Fibroblast of skin of scalp (primary cell): ENCODE results near the gene ANXA2. TPM values are rescaled to one million over a fixed set of nuclear protein-coding genes. Genes with fewer than 3 reads are reported as not detected.
"Not testable (repeated sequence)": the region's sequence is repeated elsewhere in the genome, so short reads cannot be mapped to it uniquely, and the experiment has no call there.

Experiments used
- DNase-seq: peaks from one replicate; pipeline ENCODE4 v3.0.0-alpha.2; 2013
- polyA plus RNA-seq, 2 experiments: library from polyadenylated mRNA; unstranded; fragments of 120-200 nt; gene quantifications; one replicate each; pipeline ENCODE4 v1.2.1, GENCODE V29; 2013; ENCODE audit not compliant: insufficient read length in 2 of 2

Gene ANXA2
- 3,983 TPM for polyA plus RNA-seq (2013, experiment 1 of 2; ENCODE audit: insufficient read length)
- 3,871 TPM for polyA plus RNA-seq (2013, experiment 2 of 2; ENCODE audit: insufficient read length)

DNA sequence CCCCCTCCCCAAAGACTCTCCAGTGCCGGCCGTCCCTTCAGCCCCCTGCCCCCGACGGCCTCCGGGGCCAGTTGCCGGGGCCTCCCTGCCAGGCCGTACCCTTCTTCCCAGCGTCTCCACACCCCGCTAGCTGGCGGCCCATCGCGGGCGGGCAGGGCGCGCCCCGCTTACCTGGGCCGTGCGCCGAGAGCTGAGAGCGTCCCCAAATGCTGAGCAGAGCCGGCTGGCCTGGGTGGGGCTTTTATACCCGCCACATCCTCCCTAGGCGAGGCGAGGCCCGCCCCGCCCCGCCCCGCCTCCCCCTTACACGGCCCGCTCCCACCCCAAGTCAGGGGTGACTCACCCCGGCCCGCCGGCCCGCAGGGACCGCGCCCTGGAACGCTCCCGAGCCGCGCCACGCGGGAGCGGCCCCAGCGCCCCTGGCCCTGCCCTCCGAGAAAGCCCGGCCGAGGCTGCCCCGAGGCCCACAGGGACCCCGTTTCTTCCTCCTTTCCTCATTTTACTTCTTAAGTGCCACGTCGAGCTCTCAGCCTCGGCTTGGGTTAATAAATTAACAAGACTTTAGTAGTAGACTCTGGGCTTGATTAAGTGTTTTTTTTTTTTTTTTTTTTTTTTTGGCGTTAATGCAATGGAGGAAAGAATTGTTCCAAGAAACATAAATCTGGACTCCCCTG, at the start of gene ANXA2:
TSS of gene ANXA2 (minus strand) at position 215 of the 674 bp plus-strand sequence. CDS start 11,911 bp downstream, outside the sequence.
- peak; percentile 96 for DNase-seq

DNA sequence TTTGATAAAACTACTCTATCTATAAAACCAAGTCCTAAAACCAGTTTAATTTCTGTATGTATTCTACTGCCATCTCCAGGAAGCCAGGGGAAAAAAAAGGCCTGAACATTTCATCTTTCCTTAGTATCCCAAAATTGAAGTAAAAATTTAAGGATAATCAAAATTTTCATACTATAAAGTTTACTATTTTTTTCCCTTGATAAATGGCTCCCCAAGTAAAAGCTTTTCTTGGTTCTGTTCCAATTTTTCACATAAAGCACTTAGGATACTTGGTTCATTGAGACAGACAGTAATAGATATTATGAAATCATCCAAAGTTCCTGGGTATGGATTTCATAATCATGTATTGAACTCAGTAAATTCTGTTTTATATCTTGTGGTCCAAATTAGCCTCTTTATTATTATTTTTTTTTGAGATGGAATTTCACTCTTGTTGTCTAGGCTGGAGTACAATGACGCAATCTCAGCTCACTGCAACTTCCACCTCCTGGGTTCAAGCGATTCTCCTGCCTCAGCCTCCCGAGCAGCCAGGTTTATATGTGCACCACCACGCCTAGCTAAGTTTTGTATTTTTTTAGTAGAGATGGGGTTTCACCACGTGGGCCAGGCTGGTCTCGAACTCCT, 46.6 kb upstream of the ANXA2 start:
- peak; percentile 57 for DNase-seq

DNA sequence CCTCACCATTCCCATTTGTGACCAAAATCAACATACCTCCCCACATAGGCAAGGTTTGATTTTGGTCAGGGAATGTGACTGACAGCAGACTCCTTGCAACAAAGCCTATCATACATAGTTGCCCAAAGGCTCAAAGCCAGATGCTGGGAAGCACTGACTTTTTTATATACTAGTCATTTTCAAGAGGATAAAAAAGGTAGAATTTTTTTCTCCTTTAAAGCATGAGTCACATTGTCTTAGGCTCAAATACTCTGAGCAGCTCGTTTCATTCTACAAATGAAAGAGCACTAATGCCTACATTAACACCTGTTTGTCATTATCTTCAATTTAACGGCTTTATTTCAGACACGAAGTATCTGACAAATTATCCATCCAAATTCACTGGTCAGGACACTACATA, 45.0 kb upstream of the ANXA2 start:
- peak; percentile 28 for DNase-seq

DNA sequence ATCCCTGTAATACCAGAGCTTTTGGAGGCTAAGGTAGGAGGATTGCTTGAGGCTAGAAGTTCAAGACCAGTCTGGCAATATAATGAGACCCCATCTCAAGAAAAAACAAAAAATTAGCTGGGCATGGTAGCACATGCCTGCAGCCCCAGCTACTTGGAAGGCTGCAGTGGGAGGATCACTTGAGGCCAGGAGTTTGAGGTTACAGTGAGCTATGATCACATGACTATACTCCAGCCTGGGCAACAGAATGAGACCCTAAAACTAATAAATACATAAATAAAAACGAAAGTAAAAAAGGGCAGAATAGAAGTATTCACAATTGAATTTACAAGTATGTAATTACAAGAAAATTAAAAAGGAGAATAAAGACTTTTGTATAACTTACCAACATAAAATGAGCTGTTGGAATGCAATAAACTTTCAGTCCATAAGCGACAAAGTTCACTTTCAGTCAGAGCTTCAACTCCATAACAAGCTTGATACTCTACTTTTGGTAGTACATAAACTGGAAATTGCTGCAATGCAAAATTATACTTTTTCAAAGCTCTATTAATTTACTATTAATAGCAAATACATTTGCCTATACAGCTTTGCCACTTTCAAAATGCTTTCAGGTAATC, 44.4 kb upstream of the ANXA2 start:
- DNase-seq: no peak

DNA sequence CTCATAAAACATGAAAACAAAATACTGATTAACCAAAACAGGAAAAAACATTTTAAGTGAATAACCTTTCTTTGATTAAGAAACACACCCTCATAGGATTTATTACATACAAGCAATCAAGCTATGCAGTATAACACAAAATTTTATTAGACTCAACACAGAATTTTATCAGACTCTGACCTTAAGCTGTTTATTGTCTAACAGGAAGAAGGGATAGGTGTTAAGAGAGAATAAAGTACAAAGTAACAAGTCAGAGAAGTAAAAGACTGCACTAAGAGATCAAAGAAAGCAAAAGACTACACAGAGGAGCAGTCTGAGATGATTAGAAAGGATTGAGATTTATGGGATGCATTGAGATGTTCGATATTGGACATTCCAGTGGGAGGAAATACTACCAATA, 43.5 kb upstream of the ANXA2 start:
- DNase-seq: no peak

DNA sequence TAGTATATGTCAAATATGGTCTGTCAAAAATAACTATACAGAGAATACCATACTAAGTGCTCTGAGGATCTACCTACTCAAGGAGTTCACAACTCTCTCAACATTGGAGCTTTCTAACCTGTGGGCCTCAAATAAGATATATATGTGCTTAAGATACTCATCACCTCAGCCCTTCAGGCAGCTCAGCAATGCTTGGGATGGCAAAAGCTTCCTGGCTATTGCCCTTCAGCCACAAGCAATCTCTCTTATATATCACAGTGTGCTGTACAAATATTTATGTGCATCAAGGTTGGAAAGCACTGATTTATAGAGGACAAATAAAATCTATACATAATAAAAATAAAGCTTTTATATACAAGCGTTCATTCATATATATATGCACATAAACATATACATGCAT, 40.9 kb upstream of the ANXA2 start:
- no peak for DNase-seq

DNA sequence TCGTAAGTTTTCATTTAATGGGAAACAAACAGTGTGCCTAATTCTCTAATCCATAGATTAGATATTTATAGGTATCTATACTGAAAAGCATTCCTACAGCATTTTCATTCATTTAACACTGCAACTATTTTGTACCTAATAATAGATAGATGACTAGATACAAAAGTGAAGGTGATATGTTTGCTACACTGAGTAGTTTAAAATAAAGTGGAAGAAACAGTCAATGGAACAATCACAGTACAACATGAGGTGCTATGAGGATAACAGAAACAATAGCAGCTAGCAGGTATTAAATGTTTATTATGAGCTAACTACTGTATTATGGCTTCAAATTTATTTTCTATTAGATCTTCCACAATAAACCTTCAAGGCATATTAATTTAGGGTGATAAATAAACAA, 31.1 kb upstream of the ANXA2 start:
- DNase-seq: no peak

DNA sequence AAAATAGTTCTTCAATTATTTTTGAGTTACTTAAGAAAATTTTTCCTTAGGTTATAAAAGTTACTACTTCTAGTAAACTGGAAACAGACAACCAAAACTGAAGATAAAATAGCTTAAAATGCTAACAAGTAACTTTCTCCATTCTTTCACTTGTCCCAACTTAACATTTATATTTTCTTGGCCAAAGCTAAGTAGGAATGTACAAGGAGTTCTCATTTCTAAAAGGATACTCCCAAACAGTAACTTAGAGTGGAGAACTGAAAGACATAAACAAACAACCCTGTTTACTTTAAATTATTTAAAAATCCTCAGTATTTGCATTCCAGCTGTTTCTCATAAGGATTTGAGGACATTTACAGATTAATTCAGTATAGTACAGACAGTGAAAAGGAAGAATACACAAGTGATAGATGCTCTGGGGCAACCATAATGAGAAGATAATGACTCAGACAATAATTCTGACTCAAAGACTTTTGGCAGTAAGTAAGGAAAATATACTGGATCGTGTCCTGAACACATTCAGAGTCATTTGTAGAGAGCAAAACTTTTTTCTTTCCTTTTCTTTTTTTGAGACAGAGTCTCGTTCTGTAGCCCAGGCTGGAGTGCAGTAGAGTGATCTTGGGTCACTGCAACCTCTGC, 29.2 kb upstream of the ANXA2 start:
- peak; percentile 76 for DNase-seq

DNA sequence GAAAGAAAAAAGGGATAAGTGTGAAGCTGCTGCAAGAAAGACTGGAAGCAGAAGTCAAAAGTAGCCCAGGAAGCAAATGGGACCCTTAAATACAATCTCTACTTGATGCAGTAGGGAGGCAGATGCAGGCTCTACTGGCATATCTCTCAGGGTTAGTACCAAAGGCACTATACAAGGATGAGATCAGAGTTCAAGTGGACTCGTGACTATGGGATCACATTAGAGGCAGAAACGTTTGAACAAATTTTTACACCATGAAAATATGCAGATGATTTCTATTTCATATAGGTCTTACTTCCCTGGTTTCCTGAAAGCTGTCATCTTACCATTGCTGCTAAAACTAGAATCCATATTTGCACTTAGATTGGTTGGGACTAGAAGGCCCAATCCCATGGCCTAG, 27.7 kb upstream of the ANXA2 start:
- DNase-seq: no peak

DNA sequence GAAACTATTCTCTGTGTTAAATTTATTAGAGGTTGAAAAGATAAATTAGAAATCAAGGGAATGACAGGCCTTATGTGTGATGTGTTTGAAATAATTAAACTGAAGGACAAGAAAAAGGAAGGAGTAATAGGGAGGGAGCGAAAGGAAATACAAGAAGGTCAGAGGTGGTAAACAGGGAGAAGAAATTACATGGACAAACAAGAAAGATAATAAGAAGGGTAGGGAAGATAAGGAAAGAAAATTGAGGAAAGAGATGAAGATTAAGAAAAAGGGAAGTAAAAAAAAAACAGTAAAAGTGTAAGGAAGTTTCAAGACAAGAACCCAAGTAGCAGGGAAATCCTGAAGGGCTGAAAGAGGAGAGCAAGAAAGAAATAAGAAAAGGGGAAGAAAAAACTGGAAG, 26.2 kb upstream of the ANXA2 start:
- no peak for DNase-seq

DNA sequence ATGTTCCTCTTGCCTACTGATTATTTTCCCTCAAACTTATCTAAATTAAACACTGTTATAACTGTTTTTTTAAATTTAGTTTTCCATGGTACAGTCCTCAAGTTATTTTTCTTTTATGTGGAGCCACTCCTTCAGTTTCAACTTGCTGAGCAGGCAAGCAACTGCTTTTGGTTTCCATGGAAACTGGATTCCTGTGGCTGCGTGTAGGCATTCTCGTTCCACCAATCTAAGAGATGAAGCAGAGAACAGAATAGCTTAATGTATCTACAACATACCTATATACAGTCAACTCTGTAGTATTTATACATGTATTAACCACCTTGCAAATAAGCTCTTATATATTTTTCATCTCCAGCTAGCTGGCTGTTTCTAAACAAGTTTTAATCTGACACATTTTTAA, 25.8 kb upstream of the ANXA2 start:
- DNase-seq: peak; percentile 93

DNA sequence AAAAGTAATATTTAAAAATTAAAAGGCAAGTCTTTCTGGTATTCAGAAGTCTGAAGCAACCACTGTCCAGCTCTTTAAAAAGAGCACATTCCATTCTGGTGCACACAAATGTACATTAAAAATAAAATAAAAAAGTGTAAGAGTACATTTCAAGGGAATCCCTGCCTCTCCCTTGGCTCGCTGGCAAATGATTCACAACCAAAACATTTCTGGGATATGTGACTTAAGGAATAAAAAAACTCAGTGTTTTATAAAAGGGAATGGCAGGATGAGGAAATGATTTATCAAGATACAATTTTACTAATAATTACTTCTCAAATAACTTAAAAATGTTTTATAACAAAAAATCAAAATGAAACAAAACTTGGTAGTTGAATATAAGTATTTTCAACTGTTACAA, 23.8 kb upstream of the ANXA2 start:
- DNase-seq: peak; percentile 94

DNA sequence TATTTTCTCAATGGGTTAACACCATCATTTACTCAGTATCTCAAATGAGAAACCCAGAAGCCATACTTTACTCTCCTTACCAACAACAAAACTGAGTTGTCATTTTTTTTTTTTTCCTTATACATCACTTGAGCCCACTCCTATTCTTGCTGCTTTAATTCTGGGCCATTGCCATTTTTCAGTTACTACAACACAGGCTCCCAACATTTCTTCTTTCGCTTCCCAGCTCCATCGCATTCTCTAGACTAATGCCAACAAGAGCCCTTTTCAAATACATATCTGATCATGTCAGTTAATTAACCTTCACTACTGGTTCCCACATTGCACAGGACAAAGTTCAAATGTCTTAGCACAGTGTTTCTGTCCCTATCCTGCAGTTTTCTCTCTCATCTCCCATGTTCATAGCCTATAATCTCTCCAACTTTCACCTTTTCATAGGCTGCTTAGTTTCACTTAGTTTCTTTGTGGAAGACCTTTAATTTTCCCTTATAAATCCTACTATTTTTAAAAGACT, 22.5 kb upstream of the ANXA2 start:
- DNase-seq: no peak

DNA sequence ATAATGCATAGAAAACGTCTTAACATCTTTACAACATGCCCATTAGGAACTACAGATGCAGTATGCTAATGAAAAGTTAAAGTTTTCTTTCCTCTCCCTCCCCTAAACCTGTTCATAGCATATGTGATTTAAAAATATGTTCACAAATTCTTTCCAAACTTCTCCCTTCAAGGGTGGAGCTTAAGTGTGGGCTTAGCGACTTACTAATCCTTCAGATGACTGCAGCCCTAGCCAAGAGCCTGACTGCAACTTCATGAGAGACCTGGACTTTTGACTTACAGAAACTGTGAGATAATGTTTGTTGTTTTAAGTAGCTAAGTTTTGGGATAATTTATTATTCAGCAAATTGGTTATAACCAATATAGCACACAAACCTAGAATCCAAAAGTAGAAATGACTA, 22.0 kb upstream of the ANXA2 start:
- DNase-seq: peak; percentile 52

DNA sequence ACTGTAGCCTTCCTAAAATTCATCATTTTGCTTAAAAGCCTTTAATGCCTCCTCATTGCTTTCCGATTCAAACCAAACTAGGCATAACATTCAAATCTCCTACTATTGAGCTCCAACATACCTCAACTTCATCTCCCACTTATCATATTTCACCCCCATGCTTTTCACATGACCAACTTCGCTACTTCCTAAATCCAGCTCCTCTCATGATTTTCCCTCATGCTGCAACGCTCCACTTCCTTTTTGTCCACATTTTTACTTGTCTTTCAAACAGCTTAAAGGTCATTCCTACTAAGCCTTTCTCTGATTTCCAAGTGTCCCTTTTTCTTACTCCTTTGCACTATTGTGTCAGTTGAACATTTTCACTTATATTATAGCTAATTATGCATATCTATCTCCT, 20.3 kb upstream of the ANXA2 start:
- no peak for DNase-seq

DNA sequence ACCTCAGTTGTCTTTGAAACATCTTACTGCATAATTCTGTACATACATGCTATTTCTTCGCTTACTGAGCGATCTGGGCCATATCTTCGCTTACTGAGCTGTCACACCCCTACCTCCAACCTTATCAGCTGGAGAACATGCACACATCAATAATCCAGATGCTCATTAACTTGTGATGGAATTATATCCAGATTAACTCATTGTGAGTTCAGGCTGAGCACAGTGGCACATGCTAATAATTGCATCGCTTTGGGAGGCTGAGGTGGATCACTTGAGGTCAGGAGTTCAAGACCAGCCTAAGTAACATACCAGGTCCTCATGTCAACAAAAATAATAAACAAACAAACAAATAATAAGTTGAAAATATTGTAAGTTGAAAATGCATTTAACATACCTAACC, 19.3 kb upstream of the ANXA2 start:
- no peak for DNase-seq

DNA sequence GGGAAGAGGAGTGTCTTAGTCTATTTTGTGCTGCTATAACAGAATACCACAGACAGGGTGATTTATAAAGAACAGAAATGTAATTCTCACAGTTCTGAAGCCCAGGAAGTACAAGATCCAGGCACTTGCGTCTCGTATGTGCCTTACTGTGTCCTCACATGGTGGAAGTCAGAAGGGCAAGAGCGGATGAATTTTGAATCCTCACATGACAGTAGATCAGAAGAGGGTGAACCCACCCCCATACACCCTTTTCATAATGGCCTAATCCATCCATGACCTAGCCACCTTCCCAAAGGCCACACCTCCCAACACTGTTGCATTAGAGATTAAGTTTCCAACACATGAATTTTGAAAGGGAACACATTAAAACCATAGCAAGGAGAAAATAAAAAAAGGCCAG, 18.7 kb upstream of the ANXA2 start:
- no peak for DNase-seq

DNA sequence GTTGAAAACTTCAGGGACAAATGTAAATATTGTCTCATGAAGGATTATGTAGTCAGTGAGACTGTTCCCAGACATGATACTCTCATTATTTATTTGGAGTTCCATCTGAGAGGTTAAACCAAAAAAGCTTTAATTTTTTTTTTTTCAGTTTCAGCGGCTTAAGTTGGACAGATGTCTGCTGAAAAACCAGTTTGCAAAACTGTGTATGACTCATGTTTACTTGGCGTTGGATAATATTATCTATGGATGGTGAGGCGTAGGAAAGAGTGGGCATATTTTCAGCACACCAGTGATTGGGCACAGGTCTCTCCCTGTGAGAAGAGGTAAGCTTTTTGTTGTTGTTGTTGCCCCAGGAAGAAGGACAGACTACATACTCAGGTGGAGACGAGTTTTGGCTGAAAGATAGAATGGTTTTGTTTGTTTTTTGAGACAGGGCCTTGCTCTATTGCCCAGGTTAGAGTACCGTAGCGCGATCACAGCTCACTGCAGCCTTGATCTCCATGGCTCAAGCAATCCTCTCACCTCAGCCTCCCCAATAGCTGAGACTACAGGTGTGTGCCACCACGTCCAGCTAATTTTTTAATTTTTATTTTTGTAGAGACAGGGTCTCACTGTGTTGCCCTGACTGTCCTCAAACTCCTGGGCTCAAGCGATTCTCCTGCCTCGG, 16.4 kb upstream of the ANXA2 start:
- DNase-seq: peak; percentile 41

DNA sequence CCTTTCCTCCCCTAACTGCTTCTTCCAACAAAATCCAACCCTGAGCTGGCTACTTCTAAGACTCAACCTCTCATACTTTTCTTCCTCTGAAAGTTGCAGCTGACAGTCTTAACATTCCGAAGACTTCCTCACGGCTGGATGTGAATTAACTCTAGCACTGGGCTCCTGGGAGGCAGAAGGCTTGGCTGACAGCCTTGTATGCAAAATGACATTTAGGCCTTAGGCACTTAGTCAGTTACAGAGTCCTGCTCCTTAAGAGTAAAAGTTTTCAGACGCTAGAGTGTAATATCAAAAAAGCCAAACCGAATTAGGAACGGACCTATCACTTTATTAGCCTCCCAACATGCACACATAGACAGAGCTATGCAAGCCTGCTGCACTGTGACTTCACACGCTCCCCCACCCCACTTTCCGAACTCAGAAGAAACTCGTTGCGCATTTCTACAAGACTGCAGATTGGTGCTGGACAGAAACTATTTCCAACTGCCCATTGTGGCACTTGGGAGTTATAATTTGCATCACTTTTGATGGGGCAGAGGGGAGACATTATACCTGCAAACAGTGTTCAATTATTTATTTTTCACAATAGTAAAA, 15.5 kb upstream of the ANXA2 start:
- DNase-seq: peak; percentile 78

DNA sequence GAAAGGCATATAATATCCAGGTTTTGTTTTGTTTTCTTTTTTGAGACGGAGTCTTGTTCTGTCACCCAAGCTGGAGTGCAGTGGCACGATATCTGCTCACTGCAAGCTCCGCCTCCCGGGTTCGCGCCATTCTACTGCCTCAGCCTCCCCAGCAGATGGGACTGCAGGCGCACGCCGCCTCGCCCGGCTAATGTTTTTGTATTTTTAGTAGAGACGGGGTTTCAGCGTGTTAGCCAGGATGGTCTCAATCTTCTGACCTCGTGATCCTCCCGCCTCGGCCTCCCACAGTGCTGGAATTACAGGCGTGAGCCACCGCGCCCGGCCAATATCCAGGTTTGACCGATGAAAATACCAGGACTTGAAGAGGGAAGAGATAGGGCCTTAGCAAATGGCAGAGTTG, 15.0 kb upstream of the ANXA2 start:
- not testable (repeated sequence) for DNase-seq

DNA sequence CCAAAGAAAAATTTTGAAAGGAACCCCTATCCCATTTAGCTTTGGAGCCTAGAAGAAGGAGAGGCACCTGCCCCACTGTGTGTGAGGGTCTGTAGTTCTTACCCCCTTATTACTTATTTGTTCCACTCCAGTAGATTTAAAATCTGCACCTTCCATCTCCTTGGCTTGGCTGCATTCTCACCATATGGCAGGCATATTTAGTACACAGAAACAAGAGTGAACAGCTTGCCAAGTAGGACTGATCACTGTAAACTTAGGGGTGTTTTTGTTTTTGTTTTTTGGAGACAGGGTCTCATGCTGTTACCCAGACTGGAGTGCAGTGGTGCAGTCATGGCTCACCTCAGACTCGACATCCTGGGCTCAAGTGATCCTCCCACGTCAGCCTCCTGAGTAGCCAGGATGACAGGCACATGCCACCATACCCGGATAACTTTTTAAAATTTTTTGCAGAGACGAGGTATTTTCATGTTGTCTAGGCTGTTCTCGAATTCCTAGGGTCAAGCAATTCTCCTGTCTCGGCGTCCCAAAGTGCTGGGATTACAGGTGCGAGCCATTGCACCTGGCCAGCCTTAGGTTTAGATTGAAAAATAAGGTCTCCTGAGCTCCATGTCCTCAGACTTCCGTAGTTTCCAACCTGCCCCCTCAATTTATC, 14.1 kb upstream of the ANXA2 start:
- no peak for DNase-seq

DNA sequence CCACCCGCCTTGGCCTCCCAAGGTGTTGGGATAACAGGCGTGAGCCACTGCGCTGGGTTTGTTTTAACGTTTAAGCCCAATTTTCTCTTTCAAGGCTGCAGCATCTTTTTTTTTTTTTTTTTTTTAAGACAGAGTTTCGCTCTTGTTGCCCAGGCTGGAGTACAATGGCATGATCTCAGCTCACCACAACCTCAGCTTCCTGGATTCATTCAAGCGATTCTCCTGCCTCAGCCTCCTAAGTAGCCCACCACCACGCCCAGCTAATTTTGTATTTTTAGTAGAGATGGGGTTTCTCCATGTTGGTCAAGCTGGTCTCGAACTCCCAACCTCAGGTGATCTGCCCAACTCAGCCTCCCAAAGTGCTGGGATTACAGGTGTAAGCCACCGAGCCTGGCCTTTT, 12.6 kb upstream of the ANXA2 start:
- DNase-seq: not testable (repeated sequence)
